ENCODE data around the gene SHROOM3.

SHROOM3 gene

GRCh38 chr4:76489686-76490161 is 54.7 kb downstream of the SHROOM3 start:
- Histone ChIP-seq H3K9ac (ENCODE audit: low read depth in 1 of 2, low read length in 2 of 2) (no peak overlapping the region), H3K27ac (ENCODE audit: low read depth, low read length) (no peak overlapping the region), H3K4me3 (ENCODE audit: low read depth in 1 of 2, low read length in 2 of 2) (no peak overlapping the region), H3K36me3 (ENCODE audit: control insufficient read depth in 1 of 2, insufficient read depth in 2 of 2, low read length in 2 of 2) (no peaks in the 10 kb centered on the region), H3K27me3 (ENCODE audit: control insufficient read depth in 1 of 2, insufficient read depth in 2 of 2, low read length in 2 of 2) (no peaks in the 10 kb centered on the region), H3K9me3 (ENCODE audit: control insufficient read depth in 1 of 2, low read length in 2 of 2) (no peaks in the 10 kb centered on the region), H3K4me1 (ENCODE audit: control insufficient read depth in 1 of 2, insufficient read depth in 2 of 2, low read length in 2 of 2) (peaks cover 7 to 18% of the 10 kb centered on the region in 2 donors)

GRCh38 chr4:76492055-76492454 is 57.0 kb downstream of the SHROOM3 start:
- Histone ChIP-seq H3K27ac (ENCODE audit: low read depth, low read length) (no peak overlapping the region), H3K9me3 (ENCODE audit: control insufficient read depth in 1 of 2, low read length in 2 of 2) (no peaks in the 10 kb centered on the region), H3K9ac (ENCODE audit: low read depth in 1 of 2, low read length in 2 of 2) (no peak overlapping the region), H3K27me3 (ENCODE audit: control insufficient read depth in 1 of 2, insufficient read depth in 2 of 2, low read length in 2 of 2) (no peaks in the 10 kb centered on the region), H3K4me3 (ENCODE audit: low read depth in 1 of 2, low read length in 2 of 2) (no peak overlapping the region), H3K36me3 (ENCODE audit: control insufficient read depth in 1 of 2, insufficient read depth in 2 of 2, low read length in 2 of 2) (no peaks in the 10 kb centered on the region), H3K4me1 (ENCODE audit: control insufficient read depth in 1 of 2, insufficient read depth in 2 of 2, low read length in 2 of 2) (peaks cover 0 to 2% of the 10 kb centered on the region in 2 donors)

- Histone ChIP-seq H3K9ac (ENCODE audit: low read depth in 1 of 2, low read length in 2 of 2) (no peak overlapping the region), H3K27ac (ENCODE audit: low read depth, low read length) (no peak overlapping the region), H3K4me3 (ENCODE audit: low read depth in 1 of 2, low read length in 2 of 2) (no peak overlapping the region), H3K36me3 (ENCODE audit: control insufficient read depth in 1 of 2, insufficient read depth in 2 of 2, low read length in 2 of 2) (no peaks in the 10 kb centered on the region), H3K4me1 (ENCODE audit: control insufficient read depth in 1 of 2, insufficient read depth in 2 of 2, low read length in 2 of 2) (peaks cover 11 to 14% of the 10 kb centered on the region in 2 donors), H3K27me3 (ENCODE audit: control insufficient read depth in 1 of 2, insufficient read depth in 2 of 2, low read length in 2 of 2) (no peaks in the 10 kb centered on the region), H3K9me3 (ENCODE audit: control insufficient read depth in 1 of 2, low read length in 2 of 2) (no peaks in the 10 kb centered on the region)
Observed at GRCh38 chr4:76494243-76494642, 59.2 kb downstream of the SHROOM3 start.

- no peaks in the 10 kb centered on the region for H3K9me3 ChIP-seq (ENCODE audit: control insufficient read depth in 1 of 2, low read length in 2 of 2)
- H3K4me3 ChIP-seq (ENCODE audit: low read depth in 1 of 2, low read length in 2 of 2): no peak overlapping the region
- peaks cover 11 to 15% of the 10 kb centered on the region in 2 donors for H3K4me1 ChIP-seq (ENCODE audit: control insufficient read depth in 1 of 2, insufficient read depth in 2 of 2, low read length in 2 of 2)
- no peak overlapping the region for H3K9ac ChIP-seq (ENCODE audit: low read depth in 1 of 2, low read length in 2 of 2)
- no peaks in the 10 kb centered on the region for H3K36me3 ChIP-seq (ENCODE audit: control insufficient read depth in 1 of 2, insufficient read depth in 2 of 2, low read length in 2 of 2)
- H3K27me3 ChIP-seq (ENCODE audit: control insufficient read depth in 1 of 2, insufficient read depth in 2 of 2, low read length in 2 of 2): no peaks in the 10 kb centered on the region
- H3K27ac ChIP-seq (ENCODE audit: low read depth, low read length): no peak overlapping the region
Observed at GRCh38 chr4:76494871-76495590, 60.0 kb downstream of the SHROOM3 start.

- no peaks in the 10 kb centered on the region for H3K27me3 ChIP-seq (ENCODE audit: control insufficient read depth in 1 of 2, insufficient read depth in 2 of 2, low read length in 2 of 2)
- H3K36me3 ChIP-seq (ENCODE audit: control insufficient read depth in 1 of 2, insufficient read depth in 2 of 2, low read length in 2 of 2): no peaks in the 10 kb centered on the region
- peaks cover 11 to 15% of the 10 kb centered on the region in 2 donors for H3K4me1 ChIP-seq (ENCODE audit: control insufficient read depth in 1 of 2, insufficient read depth in 2 of 2, low read length in 2 of 2)
- no peak overlapping the region for H3K9ac ChIP-seq (ENCODE audit: low read depth in 1 of 2, low read length in 2 of 2)
- no peak overlapping the region for H3K4me3 ChIP-seq (ENCODE audit: low read depth in 1 of 2, low read length in 2 of 2)
- H3K27ac ChIP-seq (ENCODE audit: low read depth, low read length): no peak overlapping the region
- no peaks in the 10 kb centered on the region for H3K9me3 ChIP-seq (ENCODE audit: control insufficient read depth in 1 of 2, low read length in 2 of 2)
Observed at GRCh38 chr4:76498550-76498949, 63.5 kb downstream of the SHROOM3 start.

- Histone ChIP-seq H3K4me1 (ENCODE audit: control insufficient read depth in 1 of 2, insufficient read depth in 2 of 2, low read length in 2 of 2) (peaks cover 11 to 15% of the 10 kb centered on the region in 2 donors), H3K9ac (ENCODE audit: low read depth in 1 of 2, low read length in 2 of 2) (no peak overlapping the region), H3K27me3 (ENCODE audit: control insufficient read depth in 1 of 2, insufficient read depth in 2 of 2, low read length in 2 of 2) (no peaks in the 10 kb centered on the region), H3K36me3 (ENCODE audit: control insufficient read depth in 1 of 2, insufficient read depth in 2 of 2, low read length in 2 of 2) (no peaks in the 10 kb centered on the region), H3K9me3 (ENCODE audit: control insufficient read depth in 1 of 2, low read length in 2 of 2) (no peaks in the 10 kb centered on the region), H3K27ac (ENCODE audit: low read depth, low read length) (no peak overlapping the region), H3K4me3 (ENCODE audit: low read depth in 1 of 2, low read length in 2 of 2) (no peak overlapping the region)
Observed at GRCh38 chr4:76499461-76499860, 64.4 kb downstream of the SHROOM3 start.

GRCh38 chr4:76502886-76503285 is 67.9 kb downstream of the SHROOM3 start:
- no peak overlapping the region for H3K27ac ChIP-seq (ENCODE audit: low read depth, low read length)

GRCh38 chr4:76504613-76505465 is 69.8 kb downstream of the SHROOM3 start:
- H3K27ac ChIP-seq (ENCODE audit: low read depth, low read length): no peak overlapping the region
- no peaks in the 10 kb centered on the region for H3K9me3 ChIP-seq (ENCODE audit: control insufficient read depth in 1 of 2, low read length in 2 of 2)
- no peak overlapping the region for H3K9ac ChIP-seq (ENCODE audit: low read depth in 1 of 2, low read length in 2 of 2)
- H3K27me3 ChIP-seq (ENCODE audit: control insufficient read depth in 1 of 2, insufficient read depth in 2 of 2, low read length in 2 of 2): no peaks in the 10 kb centered on the region
- H3K36me3 ChIP-seq (ENCODE audit: control insufficient read depth in 1 of 2, insufficient read depth in 2 of 2, low read length in 2 of 2): no peaks in the 10 kb centered on the region
- H3K4me3 ChIP-seq (ENCODE audit: low read depth in 1 of 2, low read length in 2 of 2): no peak overlapping the region
- H3K4me1 ChIP-seq (ENCODE audit: control insufficient read depth in 1 of 2, insufficient read depth in 2 of 2, low read length in 2 of 2): no peaks in the 10 kb centered on the region

More at GRCh38 chr4:76502886-76503285, 67.9 kb downstream of the SHROOM3 start:
- Histone ChIP-seq H3K4me3 (ENCODE audit: low read depth in 1 of 2, low read length in 2 of 2) (no peak overlapping the region), H3K9ac (ENCODE audit: low read depth in 1 of 2, low read length in 2 of 2) (no peak overlapping the region), H3K9me3 (ENCODE audit: control insufficient read depth in 1 of 2, low read length in 2 of 2) (no peaks in the 10 kb centered on the region), H3K27me3 (ENCODE audit: control insufficient read depth in 1 of 2, insufficient read depth in 2 of 2, low read length in 2 of 2) (no peaks in the 10 kb centered on the region), H3K4me1 (ENCODE audit: control insufficient read depth in 1 of 2, insufficient read depth in 2 of 2, low read length in 2 of 2) (peaks cover 11 to 14% of the 10 kb centered on the region in 2 donors), H3K36me3 (ENCODE audit: control insufficient read depth in 1 of 2, insufficient read depth in 2 of 2, low read length in 2 of 2) (no peaks in the 10 kb centered on the region)

GRCh38 chr4:76511947-76512346 is 76.9 kb downstream of the SHROOM3 start:
- Histone ChIP-seq H3K27ac (ENCODE audit: low read depth, low read length) (no peak overlapping the region), H3K27me3 (ENCODE audit: control insufficient read depth in 1 of 2, insufficient read depth in 2 of 2, low read length in 2 of 2) (no peaks in the 10 kb centered on the region), H3K9me3 (ENCODE audit: control insufficient read depth in 1 of 2, low read length in 2 of 2) (peaks cover 0 to 8% of the 10 kb centered on the region in 2 donors), H3K36me3 (ENCODE audit: control insufficient read depth in 1 of 2, insufficient read depth in 2 of 2, low read length in 2 of 2) (no peaks in the 10 kb centered on the region), H3K4me1 (ENCODE audit: control insufficient read depth in 1 of 2, insufficient read depth in 2 of 2, low read length in 2 of 2) (peaks cover 0 to 30% of the 10 kb centered on the region in 2 donors), H3K4me3 (ENCODE audit: low read depth in 1 of 2, low read length in 2 of 2) (no peak overlapping the region), H3K9ac (ENCODE audit: low read depth in 1 of 2, low read length in 2 of 2) (no peak overlapping the region)

GRCh38 chr4:76513482-76513881 is 78.5 kb downstream of the SHROOM3 start:
- H3K36me3 ChIP-seq (ENCODE audit: control insufficient read depth in 1 of 2, insufficient read depth in 2 of 2, low read length in 2 of 2): no peaks in the 10 kb centered on the region
- no peak overlapping the region for H3K27ac ChIP-seq (ENCODE audit: low read depth, low read length)
- H3K9ac ChIP-seq (ENCODE audit: low read depth in 1 of 2, low read length in 2 of 2): no peak overlapping the region
- H3K27me3 ChIP-seq (ENCODE audit: control insufficient read depth in 1 of 2, insufficient read depth in 2 of 2, low read length in 2 of 2): no peaks in the 10 kb centered on the region
- no peak overlapping the region for H3K4me3 ChIP-seq (ENCODE audit: low read depth in 1 of 2, low read length in 2 of 2)
- H3K4me1 ChIP-seq (ENCODE audit: control insufficient read depth in 1 of 2, insufficient read depth in 2 of 2, low read length in 2 of 2): peaks cover 0 to 30% of the 10 kb centered on the region in 2 donors
- peaks cover 0 to 8% of the 10 kb centered on the region in 2 donors for H3K9me3 ChIP-seq (ENCODE audit: control insufficient read depth in 1 of 2, low read length in 2 of 2)

Data from duodenal mucosa (tissue), 2 donors.